Measurements from ENCODE around the gene CALU.

The CALU gene

GRCh38 chr7:128725531-128725930 lies 13.6 kb upstream of the CALU start:
- DNase-seq, result no peak

GRCh38 chr7:128726059-128726736 lies 13.0 kb upstream of the CALU start:
- no peak for DNase-seq

- DNase-seq, result no peak
Observed at GRCh38 chr7:128726737-128727072, 12.5 kb upstream of the CALU start.

GRCh38 chr7:128727239-128727638 lies 11.9 kb upstream of the CALU start:
- DNase-seq, result no peak

GRCh38 chr7:128728598-128728997 lies 10.6 kb upstream of the CALU start:
- DNase-seq, result no peak

- no peak for DNase-seq
Observed at GRCh38 chr7:128729494-128729893, 9.7 kb upstream of the CALU start.

- DNase-seq, result no peak
Observed at GRCh38 chr7:128731184-128731583, 8.0 kb upstream of the CALU start.

- DNase-seq, result no peak
Observed at GRCh38 chr7:128732521-128733277, 6.5 kb upstream of the CALU start.

GRCh38 chr7:128733278-128733645 lies 5.9 kb upstream of the CALU start:
- DNase-seq, result peak; percentile 6 to 21

- DNase-seq, result peak; percentile 65 to 71
Observed at GRCh38 chr7:128734890-128735289, 4.3 kb upstream of the CALU start.

- peak; percentile 55 to 68 for DNase-seq
Observed at GRCh38 chr7:128735436-128735835, 3.7 kb upstream of the CALU start.

GRCh38 chr7:128737441-128737840 lies 1.7 kb upstream of the CALU start:
- no peak for DNase-seq

GRCh38 chr7:128737867-128738385 lies 1.2 kb upstream of the CALU start:
- no peak for DNase-seq

GRCh38 chr7:128738570-128739047 lies 550 bp upstream of the CALU start:
- peak in 1 of 2 donors; percentile 12 for DNase-seq

GRCh38 chr7:128739990-128740682 lies 977 bp downstream of the CALU start:
- DNase-seq, result no peak

GRCh38 chr7:128740996-128741395 lies 1.8 kb downstream of the CALU start:
- no peak for DNase-seq

- DNase-seq, result no peak
Observed at GRCh38 chr7:128741491-128741890, 2.3 kb downstream of the CALU start.

- no peak for DNase-seq
Observed at GRCh38 chr7:128742206-128742605, 3.0 kb downstream of the CALU start.

GRCh38 chr7:128743112-128743772 lies 4.1 kb downstream of the CALU start:
- peak; percentile 53 to 81 for DNase-seq

GRCh38 chr7:128744366-128744905 lies 5.3 kb downstream of the CALU start:
- peak; percentile 22 to 56 for DNase-seq

GRCh38 chr7:128745706-128746105 lies 6.5 kb downstream of the CALU start:
- no peak for DNase-seq

GRCh38 chr7:128747327-128748079 lies 8.3 kb downstream of the CALU start:
- DNase-seq, result no peak
